ENCODE results near the gene RWDD1.
"Not testable (repeated sequence)": the region's sequence is repeated elsewhere in the genome, so short reads cannot be mapped to it uniquely, and the experiment has no call there.

RWDD1 gene

DNA sequence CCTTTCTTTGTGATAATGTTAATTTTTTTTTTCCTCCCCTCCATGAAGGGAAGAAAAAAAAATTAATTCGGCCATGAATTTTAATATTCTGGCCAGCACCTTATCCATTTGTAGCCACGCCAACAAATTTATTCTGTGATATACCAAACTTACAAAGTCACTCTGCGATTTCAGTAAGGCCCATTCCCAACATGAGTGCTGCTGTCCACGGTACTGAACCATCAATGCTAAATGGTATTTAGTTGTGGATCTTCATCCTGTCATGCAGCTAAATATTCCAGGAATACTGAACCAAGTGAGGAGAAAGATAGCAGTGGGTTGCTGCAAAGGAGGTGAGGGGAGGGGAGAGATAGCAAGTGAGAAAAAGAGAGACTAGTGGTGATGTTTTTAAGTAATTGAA is 25.5 kb downstream of the RWDD1 start:
- no peak overlapping the region for H3K4me3 ChIP-seq
- DNase-seq (ENCODE audit: low spot score) = no peak
- H3K27ac ChIP-seq = no peak overlapping the region
- TF ChIP-seq, protein P1, sequence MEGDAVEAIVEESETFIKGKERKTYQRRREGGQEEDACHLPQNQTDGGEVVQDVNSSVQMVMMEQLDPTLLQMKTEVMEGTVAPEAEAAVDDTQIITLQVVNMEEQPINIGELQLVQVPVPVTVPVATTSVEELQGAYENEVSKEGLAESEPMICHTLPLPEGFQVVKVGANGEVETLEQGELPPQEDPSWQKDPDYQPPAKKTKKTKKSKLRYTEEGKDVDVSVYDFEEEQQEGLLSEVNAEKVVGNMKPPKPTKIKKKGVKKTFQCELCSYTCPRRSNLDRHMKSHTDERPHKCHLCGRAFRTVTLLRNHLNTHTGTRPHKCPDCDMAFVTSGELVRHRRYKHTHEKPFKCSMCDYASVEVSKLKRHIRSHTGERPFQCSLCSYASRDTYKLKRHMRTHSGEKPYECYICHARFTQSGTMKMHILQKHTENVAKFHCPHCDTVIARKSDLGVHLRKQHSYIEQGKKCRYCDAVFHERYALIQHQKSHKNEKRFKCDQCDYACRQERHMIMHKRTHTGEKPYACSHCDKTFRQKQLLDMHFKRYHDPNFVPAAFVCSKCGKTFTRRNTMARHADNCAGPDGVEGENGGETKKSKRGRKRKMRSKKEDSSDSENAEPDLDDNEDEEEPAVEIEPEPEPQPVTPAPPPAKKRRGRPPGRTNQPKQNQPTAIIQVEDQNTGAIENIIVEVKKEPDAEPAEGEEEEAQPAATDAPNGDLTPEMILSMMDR (IDR thresholded peaks at IDR 0.05) = no peak

GRCh38 chr6:116603916-116604315 is 32.6 kb downstream of the RWDD1 start:
- H3K27ac ChIP-seq; H3K4me3 ChIP-seq; DNase-seq (ENCODE audit: low spot score): not testable (repeated sequence)

DNA sequence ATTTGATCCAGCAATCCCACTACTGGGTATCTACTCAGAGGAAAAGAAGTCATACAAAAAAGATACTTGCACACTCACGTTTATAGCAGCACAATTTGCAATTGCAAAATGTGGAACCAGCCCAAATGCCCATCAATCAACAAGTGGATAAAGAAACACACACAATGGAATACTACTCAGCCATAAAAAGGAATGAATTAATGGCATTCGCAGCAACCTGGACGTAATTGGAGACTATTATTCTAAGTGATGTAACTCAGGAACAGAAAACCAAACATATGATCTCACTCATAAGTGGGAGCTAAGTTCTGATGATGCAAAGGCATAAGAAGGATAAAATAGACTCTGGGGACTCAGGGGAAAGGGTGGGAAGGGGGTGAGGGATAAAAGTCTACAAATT is 33.6 kb downstream of the RWDD1 start:
- not testable (repeated sequence) for H3K27ac ChIP-seq; H3K4me3 ChIP-seq; DNase-seq (ENCODE audit: low spot score)

DNA sequence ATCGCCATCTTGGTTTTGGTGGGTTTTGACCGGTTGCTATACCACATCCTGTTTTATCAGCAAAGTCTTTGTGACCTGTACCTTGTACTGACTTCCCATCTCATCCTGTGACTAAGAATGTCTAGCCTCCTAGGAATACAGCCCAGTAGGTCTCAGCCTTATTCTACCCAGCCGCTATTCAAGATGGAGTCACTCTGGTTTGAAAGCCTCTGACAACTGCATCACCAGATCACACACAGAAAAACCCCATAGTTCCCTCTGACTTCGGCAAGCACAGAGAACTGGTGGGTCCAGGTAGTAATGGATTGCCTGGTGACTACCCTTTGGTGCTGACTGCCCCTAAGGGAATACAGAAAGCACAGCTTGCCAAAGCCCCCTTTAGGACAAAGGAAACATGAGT is 34.6 kb downstream of the RWDD1 start:
- TF ChIP-seq, protein P1 (IDR thresholded peaks at IDR 0.05) = no peak
- Histone ChIP-seq H3K4me3 (no peak overlapping the region), H3K27ac (no peak overlapping the region)
- no peak for DNase-seq (ENCODE audit: low spot score)

- Histone ChIP-seq H3K27ac (no peak overlapping the region), H3K4me3 (no peak overlapping the region)
- TF ChIP-seq, protein P1 (IDR thresholded peaks at IDR 0.05) = no peak
- no peak for DNase-seq (ENCODE audit: low spot score)
Observed at GRCh38 chr6:116611056-116611455, 39.8 kb downstream of the RWDD1 start.

DNA sequence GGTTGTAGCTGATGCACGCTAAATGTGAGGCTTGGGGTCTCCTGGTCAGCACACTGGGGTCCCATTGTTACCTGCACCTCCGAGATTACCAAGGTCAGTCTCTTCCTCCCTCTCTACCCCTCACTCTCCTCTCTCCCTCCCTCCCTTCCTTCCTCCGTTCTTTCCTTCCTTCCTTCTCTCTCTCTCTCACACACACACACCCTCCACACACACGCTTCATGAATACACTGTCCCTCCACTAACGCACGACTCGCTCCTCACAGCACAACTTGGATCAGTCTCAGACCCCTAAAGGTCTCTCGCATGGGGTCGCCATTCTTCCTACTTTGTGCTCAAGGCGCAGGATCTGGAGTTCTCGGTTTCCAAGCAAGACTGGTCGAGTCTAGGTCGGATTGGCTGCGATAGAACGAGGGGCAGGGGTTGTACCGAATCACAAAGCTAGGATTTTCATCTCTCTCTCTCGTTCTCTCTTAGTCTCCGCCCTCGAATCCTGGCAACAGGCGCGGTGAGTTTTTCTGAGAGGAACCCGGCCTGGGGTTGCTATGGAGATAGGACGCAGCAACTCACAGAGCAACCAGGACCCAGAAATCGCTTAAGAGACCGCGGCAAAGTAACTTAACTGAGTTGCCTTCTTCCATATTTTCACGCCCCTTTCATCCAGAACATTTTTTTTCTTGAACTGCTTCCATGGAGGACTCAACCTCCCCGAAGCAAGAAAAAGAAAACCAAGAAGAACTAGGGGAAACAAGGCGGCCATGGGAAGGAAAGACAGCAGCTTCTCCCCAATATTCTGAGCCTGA is 44.8 kb downstream of the RWDD1 start, which contains the start of gene RSPH4A:
Gene RSPH4A (plus strand): TSS at position 543 of the 800 bp plus-strand sequence. CDS start 145 bp downstream, at position 688.
- DNase-seq (ENCODE audit: low spot score) = peak; percentile 93
- TF ChIP-seq, protein P1 (IDR thresholded peaks at IDR 0.05) = no peak
- H3K27ac ChIP-seq = peak within 1 kb of the TSS in 1 of 2 donors; percentile 36
- H3K4me3 ChIP-seq = peak within 1 kb of the TSS; percentile 73

- peak; percentile 75 for DNase-seq (ENCODE audit: low spot score)
- Histone ChIP-seq H3K27ac (no peak overlapping the region), H3K4me3 (peak overlapping the region; percentile 73)
- TF ChIP-seq, protein P1 (IDR thresholded peaks at IDR 0.05) = no peak
Observed at GRCh38 chr6:116616737-116617053, 45.4 kb downstream of the RWDD1 start.

DNA sequence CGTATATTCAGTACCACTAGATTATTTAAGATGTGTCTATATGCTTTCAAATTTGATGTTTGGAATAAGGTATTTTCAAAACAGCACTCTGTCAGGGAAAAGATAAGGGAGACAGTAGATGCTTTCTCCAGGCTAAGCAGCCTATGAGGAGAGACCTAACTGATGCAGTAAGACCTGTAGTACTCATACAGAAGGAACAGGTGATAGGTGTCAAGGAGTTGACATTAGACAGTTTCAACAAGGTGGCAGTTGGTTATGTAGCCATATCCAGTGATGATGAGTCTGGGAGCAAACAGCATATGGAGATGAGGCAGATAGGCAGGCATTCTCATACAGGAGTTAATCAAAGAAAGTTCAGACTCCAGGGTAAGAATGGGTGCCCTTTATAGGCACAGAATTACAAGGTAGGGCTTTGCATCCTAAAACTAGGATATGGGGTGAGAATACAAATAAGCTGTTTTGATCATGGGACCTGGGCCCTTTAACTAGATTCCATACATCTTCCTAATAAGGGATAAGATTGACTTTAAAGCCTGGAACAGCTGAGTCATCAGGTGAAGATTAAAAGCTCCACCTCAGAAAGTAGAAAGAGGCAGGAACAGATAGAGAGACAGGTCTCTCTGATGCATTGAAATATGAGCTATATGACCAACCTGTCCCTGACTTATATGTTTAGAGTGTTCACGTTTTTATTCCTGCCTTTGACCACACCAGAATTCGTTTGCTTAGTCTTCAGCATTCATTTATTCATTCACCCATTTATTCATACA is 52.9 kb downstream of the RWDD1 start:
- no peak for DNase-seq (ENCODE audit: low spot score)
- H3K27ac ChIP-seq = no peak overlapping the region
- no peak overlapping the region for H3K4me3 ChIP-seq
- TF ChIP-seq, protein P1 (IDR thresholded peaks at IDR 0.05) = no peak
